ENCODE measurements around the gene USP24. TPM values are rescaled to one million over a fixed set of nuclear protein-coding genes. Genes with fewer than 3 reads are reported as not detected.

The USP24 gene
- total RNA-seq, 4 donors from 2014 or later = 42.7 to 77.1 (median 64.8) TPM

DNA sequence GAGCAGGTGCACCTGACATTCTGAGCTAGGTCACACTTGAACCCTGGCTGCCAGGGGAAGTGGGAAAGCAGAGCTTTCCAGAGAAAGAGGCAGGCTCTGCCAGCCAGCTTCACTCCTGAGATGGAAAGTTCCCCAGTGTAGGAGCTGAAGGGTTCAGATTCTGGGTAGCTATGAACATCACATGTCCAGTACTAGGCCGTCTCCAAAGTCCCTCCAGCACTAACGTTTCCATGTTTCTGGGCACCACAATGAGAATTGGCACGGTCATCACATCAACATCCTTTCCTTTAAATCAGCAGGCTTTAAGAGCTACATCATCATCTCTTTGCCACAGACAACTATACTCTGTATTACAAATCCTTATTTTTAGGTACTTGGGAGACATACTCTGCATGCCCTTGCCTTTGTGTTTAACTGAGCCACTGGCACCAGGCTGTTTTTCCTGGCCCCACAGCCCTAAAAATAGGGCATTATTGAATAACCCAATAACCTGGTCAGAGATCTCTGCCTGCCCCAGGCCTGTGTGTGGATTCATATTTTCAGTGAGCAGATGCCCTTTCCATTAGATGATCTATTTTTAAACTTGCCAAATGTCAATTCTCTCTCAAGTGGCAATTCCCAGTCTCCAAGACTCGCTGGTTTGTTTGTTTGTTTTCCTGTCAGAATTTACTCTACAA lies 35.4 kb upstream of the USP24 start:
- no peak for ATAC-seq (ENCODE audit: low FRiP score)
- no peak for DNase-seq (ENCODE audit: low spot score)
- no peak for TF ChIP-seq CTCF (IDR thresholded peaks at IDR 0.05)

DNA sequence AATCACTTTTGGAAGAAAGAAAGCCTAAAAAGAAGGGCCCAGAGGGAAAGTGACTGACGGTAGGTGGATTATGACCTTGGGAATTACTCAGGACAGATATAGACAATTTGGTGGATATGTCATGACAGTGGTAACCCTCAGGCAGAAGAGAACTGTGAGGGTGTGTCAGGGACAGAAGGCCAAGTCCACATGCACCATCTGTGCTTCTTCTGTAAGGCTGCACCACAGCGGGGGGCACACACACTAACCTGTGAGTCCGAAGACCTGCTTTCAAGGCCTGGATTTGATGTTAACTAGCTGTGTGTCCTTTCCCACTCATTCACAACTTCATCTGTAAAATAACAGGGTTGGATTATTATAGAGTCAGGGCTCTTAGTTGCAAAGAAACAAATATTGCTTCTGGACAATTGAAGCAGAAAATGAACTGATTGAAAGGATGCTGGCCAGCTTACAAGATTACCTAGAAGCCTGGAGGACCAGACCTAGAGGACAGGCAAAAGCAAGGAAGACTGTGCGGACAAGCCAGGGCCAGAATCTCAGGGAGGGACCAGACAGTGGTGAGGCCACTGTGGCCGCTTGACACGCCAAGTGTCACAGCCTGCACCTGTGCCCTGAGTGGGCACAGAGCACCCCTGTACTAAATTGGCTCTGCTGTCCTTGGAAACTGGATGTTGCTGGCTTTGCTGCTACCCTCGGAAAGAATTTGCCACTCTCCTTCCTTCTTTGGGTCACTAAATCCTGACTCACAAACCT lies 34.7 kb upstream of the USP24 start:
- no peak for ATAC-seq (ENCODE audit: low FRiP score)

DNA sequence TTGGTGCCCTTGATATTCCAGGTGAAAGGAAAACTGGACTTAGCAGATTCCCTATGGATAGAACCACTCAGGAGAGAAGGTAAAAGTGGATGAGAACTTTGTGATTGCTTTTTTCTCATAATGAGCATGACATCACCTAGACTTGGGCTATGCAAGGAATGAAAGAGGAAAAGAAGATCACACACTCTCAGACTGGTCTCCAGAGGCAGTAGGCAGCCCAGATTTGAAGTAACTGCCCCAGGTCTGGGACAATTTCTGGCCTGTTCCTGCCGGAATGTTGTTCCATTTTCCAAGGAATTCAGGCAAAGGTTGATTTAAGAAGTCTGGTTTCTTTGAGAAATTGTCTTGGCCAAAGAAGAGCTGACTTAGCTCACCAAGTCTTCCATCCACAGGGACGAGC lies 31.7 kb upstream of the USP24 start:
- no peak for TF ChIP-seq CTCF (IDR thresholded peaks at IDR 0.05)
- ATAC-seq (ENCODE audit: low FRiP score) (no peak), DNase-seq (ENCODE audit: low spot score) (no peak)

More for the DNA sequence above, 34.7 kb upstream of the USP24 start:
- TF ChIP-seq CTCF (IDR thresholded peaks at IDR 0.05) = no peak
- no peak for DNase-seq (ENCODE audit: low spot score)

- TF ChIP-seq CTCF (IDR thresholded peaks at IDR 0.05) = no peak
- ATAC-seq (ENCODE audit: low FRiP score) (no peak), DNase-seq (ENCODE audit: low spot score) (no peak)
Observed at GRCh38 chr1:55246331-55246730, 31.2 kb upstream of the USP24 start.

DNA sequence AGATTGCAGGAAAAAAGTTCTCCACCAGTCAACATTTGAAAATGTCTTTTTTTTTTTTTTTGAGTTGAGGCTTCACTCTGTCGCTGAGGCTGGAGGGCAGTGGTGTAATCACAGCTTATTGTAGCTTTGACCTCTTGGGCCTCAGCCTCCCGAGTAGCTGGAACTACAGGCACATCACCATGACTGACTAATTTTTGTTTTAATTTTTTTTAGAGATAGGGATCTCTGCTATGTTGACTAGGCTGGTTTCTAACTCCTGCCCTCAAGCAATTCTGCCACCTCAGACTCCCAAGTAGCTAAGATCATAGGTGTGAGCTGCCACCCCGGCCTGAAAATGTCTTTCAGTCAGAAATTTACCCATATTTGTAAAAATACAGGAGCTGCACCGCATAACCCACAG lies 30.6 kb upstream of the USP24 start:
- ATAC-seq (ENCODE audit: low FRiP score) (no peak), DNase-seq (ENCODE audit: low spot score) (no peak)
- no peak for TF ChIP-seq CTCF (IDR thresholded peaks at IDR 0.05)

DNA sequence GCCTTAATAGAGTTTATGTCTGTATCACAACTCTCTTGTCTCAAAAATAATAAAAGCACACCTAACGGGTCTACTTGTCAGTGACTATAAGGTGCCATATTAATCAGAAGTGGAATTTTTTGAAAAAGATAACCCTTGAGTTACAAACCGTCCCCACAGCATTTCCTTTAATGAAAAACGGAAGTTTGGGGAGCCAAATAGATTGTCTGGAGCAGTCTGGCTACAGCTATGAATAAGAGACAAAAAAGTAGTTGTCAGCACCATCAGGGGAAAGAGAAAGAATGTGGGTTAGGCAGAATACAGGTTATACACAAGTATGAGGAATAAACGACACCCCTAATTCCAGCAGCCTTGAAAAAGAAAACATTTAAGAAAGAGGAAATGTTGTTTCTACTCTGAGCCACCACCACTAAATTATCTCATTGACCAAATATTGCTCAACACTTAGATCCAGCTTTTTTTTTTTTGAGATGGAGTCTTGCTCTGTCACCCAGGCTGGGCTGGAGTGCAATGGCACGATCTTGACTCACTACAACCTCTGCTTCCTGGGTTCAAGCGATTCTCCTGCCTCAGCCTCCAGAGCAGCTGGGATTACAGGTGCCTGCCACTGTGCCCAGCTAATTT lies 29.4 kb upstream of the USP24 start:
- TF ChIP-seq CTCF (IDR thresholded peaks at IDR 0.05) = no peak
- DNase-seq (ENCODE audit: low spot score) (no peak), ATAC-seq (ENCODE audit: low FRiP score) (no peak)

All from omental fat pad (tissue), 4 donors.